DMS153 (cell line): ENCODE data around the gene PNPLA3.
A peak's percentile ranks its signal among the peaks of the same experiment; 100 is the strongest.

Experiments used
- DNase-seq: peaks from one replicate; lab custom pipeline; 2025; lab: John Stamatoyannopoulos, UW

PNPLA3 gene

DNA sequence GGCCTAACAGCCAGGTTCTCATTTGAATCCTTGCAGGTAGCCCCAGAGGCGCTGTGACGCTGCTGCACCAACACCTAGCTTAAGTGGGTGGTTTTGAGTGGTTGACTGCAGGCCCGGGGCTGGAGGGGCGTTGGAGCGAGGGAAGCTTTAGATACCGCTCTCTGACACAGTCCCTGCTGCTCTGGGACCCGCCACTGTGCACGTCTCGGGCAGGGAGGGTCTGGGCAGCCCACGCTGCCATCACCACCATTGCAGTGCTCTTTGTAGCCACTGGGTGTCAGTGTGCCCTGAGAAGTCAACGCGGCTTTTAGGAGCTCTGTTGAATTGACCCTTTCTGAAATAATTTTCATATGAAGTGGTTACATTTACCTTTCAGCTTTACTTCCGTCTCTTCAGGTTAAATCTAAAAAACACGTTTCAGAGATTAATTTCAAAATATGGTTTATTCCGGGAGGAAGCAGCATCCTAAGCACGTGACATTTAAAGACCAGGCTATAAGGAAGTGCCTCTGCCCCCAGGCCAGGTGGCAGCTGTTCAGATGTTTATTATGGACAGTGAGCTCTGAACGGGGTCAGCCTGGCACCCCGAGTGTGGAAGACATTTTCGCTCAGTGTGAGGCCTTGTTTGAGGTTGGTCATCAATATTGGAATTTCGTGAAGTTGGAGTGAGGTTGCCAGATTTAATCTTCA is 69.6 kb downstream of the PNPLA3 start:
- DNase-seq, result peak; percentile 31

DNA sequence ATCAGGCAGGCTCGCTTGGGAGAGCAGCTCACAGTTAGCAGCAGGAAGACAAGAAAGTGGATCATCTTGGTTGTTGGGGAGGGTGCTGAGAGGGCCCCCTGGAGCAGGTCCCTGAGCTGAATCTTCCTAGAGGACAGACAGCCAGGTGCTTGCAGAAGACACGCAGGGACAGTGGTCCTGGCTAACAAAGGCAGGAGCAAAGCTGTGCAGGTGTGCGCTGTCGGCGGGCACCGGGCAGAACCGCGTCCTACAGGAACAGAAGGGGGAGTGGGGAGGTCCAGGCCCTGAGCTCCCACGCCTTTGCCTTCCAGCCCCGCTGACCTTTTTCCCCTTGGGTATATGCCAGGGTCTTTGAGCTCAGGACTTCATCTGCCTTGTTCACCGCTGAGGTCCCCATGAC is 70.4 kb downstream of the PNPLA3 start:
- no peak for DNase-seq

DNA sequence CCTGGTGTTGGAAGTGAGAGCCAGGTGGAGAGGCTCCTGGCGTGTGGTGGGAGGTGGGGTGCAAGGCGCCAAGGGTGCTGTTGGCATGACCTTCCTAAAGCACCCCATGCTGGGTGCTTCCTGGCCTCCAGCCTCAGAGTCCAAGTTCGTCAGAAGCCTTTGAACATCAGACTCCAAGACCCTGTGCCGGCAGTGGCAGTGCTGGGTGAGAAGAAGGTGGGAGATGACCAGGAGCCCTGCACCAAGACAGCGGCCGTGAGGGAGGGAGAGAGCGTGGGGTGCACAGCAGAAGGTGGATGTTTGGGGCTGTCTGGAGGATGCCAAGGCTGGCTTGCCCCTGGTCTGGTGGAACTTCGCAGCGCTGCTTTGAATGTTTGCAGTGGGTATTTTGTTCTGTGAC is 70.8 kb downstream of the PNPLA3 start:
- no peak for DNase-seq

DNA sequence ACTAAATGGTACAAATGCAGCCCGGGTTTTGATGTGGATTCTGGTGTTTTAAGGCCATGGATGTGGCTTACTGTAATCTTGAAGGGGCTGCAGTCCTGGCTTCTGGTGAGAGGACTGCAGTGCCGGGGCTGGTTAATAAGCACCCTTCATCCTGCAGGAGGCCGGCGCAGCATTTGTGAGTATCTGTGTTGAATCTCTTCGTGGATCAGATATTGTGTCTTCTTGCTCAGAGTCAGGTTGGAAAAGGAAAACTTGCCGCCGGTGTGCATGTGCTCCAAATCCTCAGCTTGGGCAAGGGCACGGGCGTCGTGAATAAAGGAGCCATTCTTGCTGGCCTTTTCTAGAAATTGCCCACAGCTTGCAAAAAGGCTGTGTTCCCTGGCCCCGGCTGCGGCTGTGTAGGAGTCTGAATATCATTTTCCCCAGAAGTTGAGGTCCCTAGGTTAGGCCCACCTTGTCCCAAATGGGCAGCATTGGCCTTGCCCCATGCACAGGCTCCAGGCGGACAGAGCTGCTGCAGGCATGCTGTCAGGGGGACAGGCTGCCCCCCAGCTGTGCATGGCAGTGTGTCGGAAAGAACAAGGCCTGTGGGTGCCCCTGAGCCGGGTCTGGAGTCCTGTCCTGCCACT is 71.6 kb downstream of the PNPLA3 start:
- DNase-seq, result no peak

DNA sequence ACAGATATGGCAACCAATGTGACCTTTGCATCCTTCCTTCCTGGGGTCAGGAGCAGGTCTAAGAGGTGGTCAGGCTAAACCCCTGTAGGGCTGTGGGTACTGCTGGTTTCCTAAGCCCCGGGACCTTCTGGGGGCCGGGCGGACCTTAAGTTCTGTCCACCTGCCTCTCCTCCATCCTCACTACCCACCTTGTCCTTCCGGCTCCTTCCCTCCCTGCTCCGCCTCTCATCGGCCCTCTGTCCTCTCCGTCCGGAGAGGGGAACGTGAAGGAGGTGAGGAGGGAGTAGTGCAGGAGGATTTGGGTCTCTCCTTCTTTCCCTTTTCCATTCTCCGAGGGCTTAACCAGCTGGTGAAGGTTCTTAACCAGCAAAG is 72.2 kb downstream of the PNPLA3 start:
- no peak for DNase-seq

DNA sequence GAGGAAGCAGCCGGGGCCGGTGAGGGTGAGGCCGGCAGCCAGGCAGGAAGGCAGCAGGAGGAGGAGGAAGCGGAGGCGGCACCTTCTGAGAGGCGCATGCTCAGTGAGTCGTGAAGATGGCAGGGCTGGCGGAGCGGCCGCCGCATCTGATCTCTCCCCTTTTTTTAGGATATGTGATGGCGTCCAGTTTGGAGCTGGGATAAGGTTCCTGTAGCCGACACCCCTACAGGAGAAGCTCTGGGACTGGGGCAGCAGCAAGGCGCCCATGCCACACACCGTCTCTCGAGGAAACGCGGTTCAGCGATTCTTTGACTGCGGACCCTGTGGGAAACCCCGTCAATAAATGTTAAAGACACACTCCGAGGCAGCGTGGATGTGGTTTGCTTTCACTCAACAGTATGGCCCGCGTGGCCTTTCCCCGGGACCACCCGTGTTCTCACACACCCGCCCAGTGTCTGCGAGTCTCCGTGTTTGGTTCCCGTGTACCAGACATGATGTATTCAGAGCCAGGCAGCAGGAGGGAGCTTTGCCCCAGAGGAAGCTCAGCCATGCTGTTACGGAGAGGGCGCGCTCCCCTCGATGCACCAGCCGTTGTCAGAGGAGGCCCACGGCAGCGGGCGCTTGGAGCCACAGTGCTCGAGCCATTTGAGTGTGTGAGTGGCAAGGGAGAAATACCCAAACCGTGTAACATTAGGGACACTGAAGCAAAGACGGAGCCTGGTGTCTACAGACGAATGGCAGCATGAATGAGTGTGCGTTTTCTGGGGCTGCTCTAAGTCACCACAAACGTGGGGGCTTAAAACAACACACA is 72.8 kb downstream of the PNPLA3 start:
- no peak for DNase-seq

DNA sequence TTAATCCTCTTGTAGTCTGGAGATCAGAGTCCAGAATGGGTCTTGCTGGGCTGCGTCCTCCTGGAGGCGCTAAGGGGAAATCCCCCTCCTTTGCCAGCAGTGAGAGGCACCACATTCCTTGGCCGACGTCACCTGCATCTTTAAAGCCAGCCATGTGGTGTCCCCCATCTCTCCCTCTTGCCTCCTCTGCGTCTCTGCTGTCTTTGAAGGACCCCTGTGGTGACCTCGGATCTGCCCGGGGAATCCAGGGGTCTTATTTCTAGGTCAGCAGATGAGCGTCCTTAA is 73.3 kb downstream of the PNPLA3 start:
- DNase-seq, result no peak
